Measurements from ENCODE around the gene SH3GLB2.
"Not testable (repeated sequence)": the region's sequence is repeated elsewhere in the genome, so short reads cannot be mapped to it uniquely, and the experiment has no call there.

The SH3GLB2 gene

GRCh38 chr9:128992995-128993394 is 35.1 kb downstream of the SH3GLB2 start:
- no peak for DNase-seq

GRCh38 chr9:128987805-128988204 is 40.3 kb downstream of the SH3GLB2 start:
- no peak for DNase-seq

- no peak for DNase-seq
Measured at GRCh38 chr9:128986671-128987070, 41.5 kb downstream of the SH3GLB2 start.

GRCh38 chr9:128983536-128983935 is 44.6 kb downstream of the SH3GLB2 start:
- no peak for DNase-seq

GRCh38 chr9:128979111-128979510 is 49.0 kb downstream of the SH3GLB2 start:
- DNase-seq: no peak

- DNase-seq: no peak
Measured at GRCh38 chr9:128972956-128973355, 55.2 kb downstream of the SH3GLB2 start.

- no peak for DNase-seq
Measured at GRCh38 chr9:128969491-128969890, 58.6 kb downstream of the SH3GLB2 start.

- DNase-seq: not testable (repeated sequence)
Measured at GRCh38 chr9:128961403-128961802, 66.7 kb downstream of the SH3GLB2 start.

Data from activated CD4-positive, alpha-beta T cell treated with anti-CD3 and anti-CD28 coated beads, Interleukin-2, amount 50 U/mL, for 1 hour (primary cell).